ENCODE data around the gene TEX261.

The TEX261 gene

GRCh38 chr2:71008342-71008741 lies 13.7 kb upstream of the TEX261 start:
- H3K4me3 ChIP-seq (ENCODE audit: low read depth, low read length): no peak overlapping the region
- TF ChIP-seq CTCF (IDR thresholded peaks at IDR 0.05; ENCODE audit: low read depth, low read length): no peak

DNA sequence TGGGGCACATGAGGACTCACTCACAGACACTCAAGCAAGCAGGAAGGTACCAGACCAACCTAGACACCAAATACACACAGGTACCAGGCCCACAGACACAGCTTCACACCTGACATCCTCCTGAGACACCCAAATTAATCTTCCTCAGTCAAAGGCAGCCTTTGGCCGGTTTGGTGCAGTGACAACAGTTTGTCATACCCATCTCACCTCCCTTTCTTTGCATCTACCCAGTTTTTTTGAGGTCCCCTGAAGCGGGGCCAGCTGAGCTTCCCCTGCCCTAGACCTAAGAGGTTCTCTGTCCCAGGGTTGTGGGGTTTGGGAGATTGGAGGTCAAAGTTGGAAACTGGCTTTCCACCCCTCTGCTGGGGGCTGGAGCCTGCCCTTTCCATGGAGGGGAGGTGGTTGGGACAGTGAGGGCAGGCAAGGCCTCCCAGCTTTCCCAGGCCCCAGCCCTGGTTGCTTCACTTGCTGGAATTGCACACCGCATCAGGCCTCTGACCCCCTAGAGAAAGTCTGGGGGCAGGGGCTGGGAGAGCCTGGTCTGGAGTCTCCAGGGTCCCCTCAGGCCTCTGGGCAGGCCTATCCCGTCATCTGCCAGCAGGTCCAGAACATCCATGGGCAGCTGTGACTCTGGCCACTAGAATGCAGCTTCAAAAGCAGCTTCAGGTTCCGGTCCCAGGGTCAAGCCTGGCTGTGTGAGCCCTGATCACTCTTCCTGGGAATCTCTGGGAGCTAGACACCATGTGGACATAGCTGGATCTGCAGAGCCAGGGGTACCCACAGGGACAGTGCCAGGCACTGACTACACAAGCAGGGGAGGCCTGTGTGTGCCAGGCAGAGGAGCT lies 12.5 kb upstream of the TEX261 start:
- H3K4me3 ChIP-seq (ENCODE audit: low read depth, low read length): no peak overlapping the region
- TF ChIP-seq CTCF (IDR thresholded peaks at IDR 0.05; ENCODE audit: low read depth, low read length): no peak

- no peak for TF ChIP-seq CTCF (IDR thresholded peaks at IDR 0.05; ENCODE audit: low read depth, low read length)
- H3K4me3 ChIP-seq (ENCODE audit: low read depth, low read length): no peak overlapping the region
Observed at GRCh38 chr2:71006323-71006722, 11.7 kb upstream of the TEX261 start.

GRCh38 chr2:71005271-71006202 lies 10.9 kb upstream of the TEX261 start:
- TF ChIP-seq CTCF (IDR thresholded peaks at IDR 0.05; ENCODE audit: low read depth, low read length): no peak
- no peak overlapping the region for H3K4me3 ChIP-seq (ENCODE audit: low read depth, low read length)

GRCh38 chr2:71004857-71005256 lies 10.2 kb upstream of the TEX261 start:
- no peak for TF ChIP-seq CTCF (IDR thresholded peaks at IDR 0.05; ENCODE audit: low read depth, low read length)
- no peak overlapping the region for H3K4me3 ChIP-seq (ENCODE audit: low read depth, low read length)

GRCh38 chr2:71003966-71004755 lies 9.5 kb upstream of the TEX261 start:
- no peak overlapping the region for H3K4me3 ChIP-seq (ENCODE audit: low read depth, low read length)
- no peak for TF ChIP-seq CTCF (IDR thresholded peaks at IDR 0.05; ENCODE audit: low read depth, low read length)

Data from WI38 (cell line).